Measurements from ENCODE around the gene CXXC1. TPM values are rescaled to one million over a fixed set of nuclear protein-coding genes. Genes with fewer than 3 reads are reported as not detected.

The CXXC1 gene
- total and polyA plus RNA-seq, 9 donors: 39.1 to 77.9 (median 70.5) TPM

DNA sequence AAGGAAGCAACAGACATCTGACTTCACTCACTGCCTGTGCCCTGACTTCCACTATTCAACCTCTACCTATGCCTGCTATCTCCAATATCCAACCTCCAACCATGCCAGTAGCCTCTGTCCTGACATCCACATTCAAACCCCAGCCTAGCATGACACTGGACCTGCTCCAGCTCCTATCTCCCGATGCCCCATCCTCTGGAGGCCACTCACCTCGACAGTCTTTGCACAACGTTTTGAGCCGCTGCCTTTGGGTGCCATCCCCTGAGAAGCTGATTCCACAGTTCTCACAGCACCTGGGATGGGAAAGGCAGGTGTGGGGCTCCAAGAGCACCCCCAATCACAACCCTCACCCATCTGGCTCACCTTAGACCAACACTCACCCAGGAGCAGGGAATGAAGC, 11.0 kb downstream of the CXXC1 start:
- 77 to 86% (median 81%) methylated on average over 4 of the region's 4 CpGs for WGBS, 3 donors

DNA sequence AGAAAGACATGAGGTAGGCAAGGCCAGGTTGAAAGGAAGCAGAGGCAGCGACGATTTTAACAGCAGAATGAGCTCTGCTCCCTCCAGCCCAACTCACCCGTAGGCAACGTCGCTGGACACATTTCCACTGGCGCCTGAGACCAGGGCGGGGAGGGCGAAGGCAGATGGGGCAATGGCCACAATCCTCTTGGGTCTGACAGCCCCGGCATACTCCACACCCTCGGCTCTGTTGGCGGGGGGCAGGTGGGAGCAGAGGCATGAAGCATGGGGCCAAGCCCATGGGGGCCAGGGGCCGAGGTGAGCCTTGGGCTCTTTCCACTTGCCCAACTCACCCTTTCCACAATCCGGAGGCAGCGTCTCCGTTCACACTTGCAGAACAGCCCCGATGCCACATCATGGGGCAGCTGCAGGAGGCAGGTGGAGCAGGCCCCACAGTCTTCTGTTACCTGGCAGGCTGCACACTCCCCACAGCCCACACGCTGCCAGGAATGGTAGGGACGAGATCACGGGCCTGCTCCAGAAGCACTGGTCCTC, 11.9 kb downstream of the CXXC1 start:
- WGBS, 3 donors: 94 to 95% (median 94%) methylated on average over 19 of the region's 19 CpGs
- Histone ChIP-seq H3K4me1 (ENCODE audit: insufficient read depth) (peaks cover 6% of the 10 kb centered on the region), H3K4me3 (no peak overlapping the region), H3K36me3 (peaks cover 4% of the 10 kb centered on the region), H3K27ac (no peak overlapping the region), H3K27me3 (no peaks in the 10 kb centered on the region), H3K9me3 (no peaks in the 10 kb centered on the region)
- DNase-seq: no peak
- intact Hi-C loops (cut with DNase I): no loop called here
- TF ChIP-seq EP300 (IDR thresholded peaks at IDR 0.05) (no peak), POLR2A (IDR thresholded peaks at IDR 0.05) (no peak)
- TF ChIP-seq, protein P1, sequence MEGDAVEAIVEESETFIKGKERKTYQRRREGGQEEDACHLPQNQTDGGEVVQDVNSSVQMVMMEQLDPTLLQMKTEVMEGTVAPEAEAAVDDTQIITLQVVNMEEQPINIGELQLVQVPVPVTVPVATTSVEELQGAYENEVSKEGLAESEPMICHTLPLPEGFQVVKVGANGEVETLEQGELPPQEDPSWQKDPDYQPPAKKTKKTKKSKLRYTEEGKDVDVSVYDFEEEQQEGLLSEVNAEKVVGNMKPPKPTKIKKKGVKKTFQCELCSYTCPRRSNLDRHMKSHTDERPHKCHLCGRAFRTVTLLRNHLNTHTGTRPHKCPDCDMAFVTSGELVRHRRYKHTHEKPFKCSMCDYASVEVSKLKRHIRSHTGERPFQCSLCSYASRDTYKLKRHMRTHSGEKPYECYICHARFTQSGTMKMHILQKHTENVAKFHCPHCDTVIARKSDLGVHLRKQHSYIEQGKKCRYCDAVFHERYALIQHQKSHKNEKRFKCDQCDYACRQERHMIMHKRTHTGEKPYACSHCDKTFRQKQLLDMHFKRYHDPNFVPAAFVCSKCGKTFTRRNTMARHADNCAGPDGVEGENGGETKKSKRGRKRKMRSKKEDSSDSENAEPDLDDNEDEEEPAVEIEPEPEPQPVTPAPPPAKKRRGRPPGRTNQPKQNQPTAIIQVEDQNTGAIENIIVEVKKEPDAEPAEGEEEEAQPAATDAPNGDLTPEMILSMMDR (IDR thresholded peaks at IDR 0.05): no peak

More for the DNA sequence above, 11.0 kb downstream of the CXXC1 start:
- Histone ChIP-seq H3K27me3 (no peaks in the 10 kb centered on the region), H3K36me3 (peaks cover 4% of the 10 kb centered on the region), H3K27ac (no peak overlapping the region), H3K9me3 (no peaks in the 10 kb centered on the region), H3K4me3 (no peak overlapping the region), H3K4me1 (ENCODE audit: insufficient read depth) (peaks cover 8% of the 10 kb centered on the region)
- no peak for TF ChIP-seq EP300 (IDR thresholded peaks at IDR 0.05)
- TF ChIP-seq, protein P1 (IDR thresholded peaks at IDR 0.05): no peak
- no peak for TF ChIP-seq POLR2A (IDR thresholded peaks at IDR 0.05)
- no peak for DNase-seq
- intact Hi-C loops (cut with DNase I): no loop called here

DNA sequence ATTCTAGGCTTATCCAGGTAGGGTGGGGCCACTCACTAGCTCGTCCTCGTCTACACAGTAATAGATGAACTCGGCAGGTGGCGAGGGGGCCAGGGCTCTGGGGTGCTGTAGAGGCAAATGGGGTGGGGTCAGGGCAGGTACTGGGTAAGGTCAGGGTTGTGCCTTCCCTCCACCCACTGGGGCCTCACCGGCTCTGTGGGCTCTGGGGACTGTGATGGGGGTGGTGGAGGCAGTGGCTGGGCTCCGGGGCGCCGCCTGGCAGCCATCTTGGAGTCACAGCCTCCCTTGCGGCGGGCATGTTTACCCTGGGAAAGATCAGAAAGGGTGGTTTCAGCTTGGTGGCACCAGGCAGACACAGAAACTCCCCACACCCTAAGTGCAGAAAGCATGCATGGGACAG, 12.6 kb downstream of the CXXC1 start:
- H3K27ac ChIP-seq: no peak overlapping the region
- H3K4me3 ChIP-seq: no peak overlapping the region
- intact Hi-C loops (cut with DNase I): no loop called here
- H3K36me3 ChIP-seq: peaks cover 4% of the 10 kb centered on the region
- no peak for DNase-seq
- WGBS, 3 donors: 94 to 98% (median 97%) methylated on average over 10 of the region's 10 CpGs
- H3K27me3 ChIP-seq: no peaks in the 10 kb centered on the region
- no peaks in the 10 kb centered on the region for H3K9me3 ChIP-seq
- no peaks in the 10 kb centered on the region for H3K4me1 ChIP-seq (ENCODE audit: insufficient read depth)
- no peak for TF ChIP-seq POLR2A (IDR thresholded peaks at IDR 0.05)
- no peak for TF ChIP-seq EP300 (IDR thresholded peaks at IDR 0.05)
- TF ChIP-seq, protein P1 (IDR thresholded peaks at IDR 0.05): no peak

DNA sequence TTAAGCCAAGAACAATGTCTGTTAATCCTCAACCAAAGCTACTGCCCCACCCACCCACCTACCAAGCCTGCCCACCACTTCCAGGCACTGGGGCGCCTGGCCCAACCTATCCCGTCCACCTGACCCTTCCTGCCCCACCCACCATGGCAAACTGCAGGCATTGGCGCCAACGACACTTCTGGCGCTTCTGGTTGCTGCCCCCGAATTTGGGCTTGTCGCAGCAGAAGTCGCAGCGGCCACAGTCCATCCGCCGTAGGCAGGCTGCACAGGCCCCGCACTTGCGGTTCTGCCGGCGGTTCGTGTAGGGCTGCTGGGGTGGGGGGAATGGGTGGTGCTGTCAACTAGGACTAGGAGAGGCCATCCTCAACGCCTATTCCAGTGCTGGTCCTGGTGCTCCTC, 13.4 kb downstream of the CXXC1 start:
- intact Hi-C loops (cut with DNase I): no loop called here
- Histone ChIP-seq H3K36me3 (peaks cover 4% of the 10 kb centered on the region), H3K4me1 (ENCODE audit: insufficient read depth) (no peaks in the 10 kb centered on the region), H3K27me3 (no peaks in the 10 kb centered on the region), H3K4me3 (no peak overlapping the region), H3K27ac (no peak overlapping the region), H3K9me3 (no peaks in the 10 kb centered on the region)
- DNase-seq: no peak
- 94 to 96% (median 94%) methylated on average over 17 of the region's 17 CpGs for WGBS, 3 donors
- TF ChIP-seq, protein P1 (IDR thresholded peaks at IDR 0.05): no peak
- TF ChIP-seq POLR2A (IDR thresholded peaks at IDR 0.05) (no peak), EP300 (IDR thresholded peaks at IDR 0.05) (no peak)
